Coronary artery (tissue), 2 donors: Measurements from ENCODE around the gene COX15.
"Not testable (repeated sequence)": the region's sequence is repeated elsewhere in the genome, so short reads cannot be mapped to it uniquely, and the experiment has no call there.

Source experiments
- DNase-seq: peaks from one replicate; pipeline ENCODE4 v3.0.0-alpha.2; 2017; ENCODE audit warnings: low spot score
- H3K27ac ChIP-seq, 2 donors: fragments of 200-600 bp; sonication (generic); one replicate each; pipeline ENCODE4 v1.5.1; 2016 to 2019
- H3K4me3 ChIP-seq: fragments of 200-600 bp; sonication (generic); 2 replicates; pipeline ENCODE4 v1.5.1; 2016; ENCODE audit warnings: mild to moderate bottlenecking, moderate library complexity
- CTCF ChIP-seq: fragments of 200-600 bp; sonication (generic); IDR thresholded peaks from one replicate; pipeline ENCODE4 v1.5.1; 2019; ENCODE audit warnings: antibody characterized with exemption

Gene COX15

DNA sequence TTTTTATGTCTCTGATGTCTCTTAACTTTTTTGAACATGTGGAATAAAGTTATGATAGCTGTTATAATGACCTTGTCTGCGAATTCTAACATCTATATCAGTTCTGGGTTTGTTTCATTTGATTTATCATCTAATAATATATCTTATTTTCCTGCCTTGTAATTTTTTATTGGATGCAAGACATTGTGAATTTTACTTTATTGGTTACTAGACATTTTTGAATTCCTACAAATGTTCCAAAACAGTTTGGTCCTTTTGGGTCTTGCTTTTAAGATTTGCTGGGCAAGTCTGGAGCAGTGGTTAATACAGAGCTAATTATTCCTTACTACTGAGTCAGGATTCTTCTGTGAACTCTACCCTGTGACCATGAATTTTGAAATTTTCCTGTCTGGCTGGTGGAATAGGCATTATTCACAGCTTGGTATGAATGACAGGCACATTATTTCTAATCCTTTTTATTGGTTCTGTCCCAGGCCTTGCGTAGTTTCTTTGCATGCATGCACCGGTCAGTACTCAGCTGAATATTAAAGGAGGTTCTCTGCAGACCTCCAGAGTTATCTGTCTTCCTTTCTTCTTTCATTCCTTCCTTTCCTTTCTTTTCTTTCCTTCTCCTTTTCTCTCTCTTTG is 9.1 kb upstream of the COX15 start:
- DNase-seq, result no peak
- no peak overlapping the region for H3K27ac ChIP-seq

DNA sequence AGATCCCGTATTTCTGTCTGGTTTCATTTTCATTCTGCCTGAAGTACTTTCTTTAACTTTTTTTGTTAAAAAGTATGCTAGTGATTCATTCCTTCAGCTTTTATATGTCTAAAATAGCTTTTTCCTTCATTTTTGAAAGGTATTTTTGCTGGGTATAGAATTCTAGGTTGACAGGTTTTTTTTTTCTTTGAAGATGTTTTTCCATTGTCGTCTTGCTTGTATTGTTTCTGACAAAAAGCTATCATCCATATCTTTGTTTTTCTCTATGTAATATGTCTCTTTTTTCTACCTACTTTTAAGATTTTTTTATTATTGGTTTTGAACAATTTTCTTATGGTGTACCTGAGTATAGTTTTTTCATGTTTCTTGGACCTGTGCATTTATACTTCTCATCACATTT is 8.3 kb upstream of the COX15 start:
- no peak for TF ChIP-seq CTCF

More for the DNA sequence above, 9.1 kb upstream of the COX15 start:
- no peak overlapping the region for H3K4me3 ChIP-seq
- no peak for TF ChIP-seq CTCF

GRCh38 chr10:99734111-99734510 is 2.2 kb upstream of the COX15 start:
- H3K4me3 ChIP-seq, H3K27ac ChIP-seq, DNase-seq: not testable (repeated sequence)

More for the DNA sequence above, 8.3 kb upstream of the COX15 start:
- DNase-seq, result no peak
- no peak overlapping the region for H3K4me3 ChIP-seq
- no peak overlapping the region for H3K27ac ChIP-seq

DNA sequence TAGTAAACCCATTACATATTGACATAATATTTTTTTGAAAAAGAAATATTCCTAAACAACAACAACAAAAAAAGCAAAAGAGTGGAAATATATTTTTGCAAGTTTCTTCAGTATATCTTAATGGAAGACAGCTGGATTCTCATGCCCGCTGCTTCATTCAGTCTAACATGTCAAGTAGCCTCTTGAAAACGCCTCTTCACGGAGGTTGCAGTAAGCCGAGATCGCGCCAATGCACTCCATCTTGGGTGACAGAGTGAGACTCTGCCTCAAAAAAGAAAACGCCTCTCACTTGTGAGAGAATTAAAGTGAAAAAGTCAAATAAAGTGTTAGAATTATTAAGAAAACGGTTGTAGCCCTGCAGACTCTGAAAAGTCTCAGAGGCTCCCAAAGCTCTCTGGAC is 1.4 kb upstream of the COX15 start:
- no peak overlapping the region for H3K27ac ChIP-seq
- no peak for TF ChIP-seq CTCF
- peak overlapping the region; percentile 97 for H3K4me3 ChIP-seq
- DNase-seq, result no peak

DNA sequence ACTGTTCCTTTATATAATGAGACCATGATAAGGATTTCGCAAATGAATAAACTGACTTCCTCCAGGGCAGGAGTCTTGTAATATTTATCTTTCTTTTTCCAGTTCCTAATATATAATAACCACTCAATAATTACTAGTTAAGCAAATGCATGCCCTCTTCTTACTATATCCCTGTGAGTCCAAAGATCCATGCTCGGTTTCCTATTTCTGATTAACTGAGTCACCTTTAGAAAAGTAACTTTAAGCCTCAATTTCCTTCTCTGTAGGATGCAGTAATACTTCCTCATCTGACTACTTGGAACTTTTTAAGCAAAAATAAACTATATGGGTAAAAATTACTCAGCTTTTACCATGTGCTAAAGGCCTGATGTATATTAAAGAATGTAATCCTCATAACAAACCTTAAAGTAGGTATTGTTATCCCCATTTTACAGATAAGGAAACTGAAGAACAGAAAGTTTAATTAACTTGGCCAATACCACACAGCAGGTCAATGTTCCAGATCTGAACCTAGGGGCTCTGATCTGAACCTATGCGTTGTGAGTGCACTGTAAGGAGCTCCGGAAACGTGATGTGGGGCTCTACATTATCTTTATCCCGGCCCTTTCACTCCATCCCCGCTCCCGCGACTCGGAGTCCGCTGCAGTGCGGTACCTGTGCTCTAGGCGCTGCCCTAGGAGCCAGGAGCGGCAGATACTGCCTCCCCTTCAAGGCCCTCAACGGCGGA is 458 bp downstream of the COX15 start:
- TF ChIP-seq CTCF, result no peak
- H3K27ac ChIP-seq, result peak overlapping the region; percentile 84 to 88

GRCh38 chr10:99730026-99730425 is 1.9 kb downstream of the COX15 start:
- DNase-seq, result no peak
- Histone ChIP-seq H3K27ac (no peak overlapping the region), H3K4me3 (no peak overlapping the region)
- TF ChIP-seq CTCF, result no peak

More for the DNA sequence above, 458 bp downstream of the COX15 start:
- no peak for DNase-seq
- H3K4me3 ChIP-seq, result peak overlapping the region; percentile 97

GRCh38 chr10:99720387-99720786 is 11.5 kb downstream of the COX15 start:
- no peak for DNase-seq
- TF ChIP-seq CTCF, result no peak
- H3K4me3 ChIP-seq, result no peak overlapping the region
- no peak overlapping the region for H3K27ac ChIP-seq
